Upper lobe of left lung (tissue), 6 donors: ENCODE measurements around the gene PARP12. TPM values are rescaled to one million over a fixed set of nuclear protein-coding genes. Genes with fewer than 3 reads are reported as not detected.

Source experiments
- ATAC-seq, 2 donors: fragments of 200-7000 bp; cut with Tn5 transposase; one replicate each; pipeline ENCODE4 v1.9.1; 2022; ENCODE audit warnings: mild to moderate bottlenecking in 2 of 2, moderate library complexity in 2 of 2; ENCODE audit not compliant: low FRiP score in 2 of 2
- DNase-seq, 2 donors: peaks; one replicate each; pipeline ENCODE4 v3.0.0-alpha.2; 2019 to 2020
- H3K27ac ChIP-seq, 4 donors: fragments of 200-600 bp; sonication (generic); one replicate each; pipeline ENCODE4 v1.5.1; 2016 to 2019
- H3K27me3 ChIP-seq, 4 donors: fragments of 200-600 bp; sonication (generic); one replicate each; pipeline ENCODE4 v1.5.1; 2017 to 2019
- H3K36me3 ChIP-seq, 4 donors: fragments of 200-600 bp; sonication (generic); one replicate each; pipeline ENCODE4 v1.5.1; 2016 to 2019
- H3K4me1 ChIP-seq, 4 donors: fragments of 200-600 bp; sonication (generic); one replicate each; pipeline ENCODE4 v1.5.1; 2018 to 2019
- H3K4me3 ChIP-seq, 4 donors: fragments of 200-600 bp; sonication (generic); one replicate each; pipeline ENCODE4 v1.5.1; 2017 to 2019; ENCODE audit warnings: mild to moderate bottlenecking in 2 of 4, moderate library complexity in 1 of 4
- H3K9me3 ChIP-seq, 4 donors: fragments of 200-600 bp; sonication (generic); one replicate each; pipeline ENCODE4 v1.5.1; 2018 to 2019
- EP300 ChIP-seq, 4 donors: sonication (generic); formaldehyde crosslinking; IDR thresholded peaks; one replicate each; pipeline ENCODE4 v1.5.1; 2017; ENCODE audit warnings: antibody characterized with exemption in 4 of 4, control low read depth in 2 of 4
- POLR2A ChIP-seq, 4 donors: fragments of 450-650 bp; IDR thresholded peaks; one replicate each; pipeline ENCODE4 v1.5.1; 2016 to 2017; ENCODE audit warnings: antibody characterized with exemption in 4 of 4, mild to moderate bottlenecking in 2 of 4
- POLR2AphosphoS5 ChIP-seq, 2 donors: sonication (generic); formaldehyde crosslinking; IDR thresholded peaks; one replicate each; pipeline ENCODE4 v1.5.1; 2017; ENCODE audit warnings: antibody characterized with exemption in 2 of 2
- WGBS, 2 donors: methylation state at CpG; one replicate each; pipeline ENCODE4 v1.1.5; 2017 to 2018; 5-methylcytosine and 5-hydroxymethylcytosine counted together
- total RNA-seq, 6 donors: library from RNA; depleted of rRNA in 4 of 6; stranded (reverse); fragments of >200 nt in 4 of 6; gene quantifications; one replicate each; pipeline versions ENCODE4 v1.1.0 to v1.2.1, GENCODE V29; 2016 to 2021
- TF ChIP-seq, protein P1 (sequence below), 6 experiments: fragments of 450-650 bp in 4 of 6; fragments of 200-600 bp in 2 of 6; sonication (generic) in 2 of 6; IDR thresholded peaks; one replicate each; pipeline ENCODE4 v1.5.1; 2016 to 2019; ENCODE audit warnings: antibody characterized with exemption in 6 of 6
- donor health status: DM: no; HTN: no; CAD: no; lungs with moderate emphysema.
- donor health status: DM: no; HTN: yes; CAD: no; lungs with severe emphysema.

Gene PARP12
- total RNA-seq, 6 donors from 2014 or later, result 74.8 to 151 (median 100) TPM

DNA sequence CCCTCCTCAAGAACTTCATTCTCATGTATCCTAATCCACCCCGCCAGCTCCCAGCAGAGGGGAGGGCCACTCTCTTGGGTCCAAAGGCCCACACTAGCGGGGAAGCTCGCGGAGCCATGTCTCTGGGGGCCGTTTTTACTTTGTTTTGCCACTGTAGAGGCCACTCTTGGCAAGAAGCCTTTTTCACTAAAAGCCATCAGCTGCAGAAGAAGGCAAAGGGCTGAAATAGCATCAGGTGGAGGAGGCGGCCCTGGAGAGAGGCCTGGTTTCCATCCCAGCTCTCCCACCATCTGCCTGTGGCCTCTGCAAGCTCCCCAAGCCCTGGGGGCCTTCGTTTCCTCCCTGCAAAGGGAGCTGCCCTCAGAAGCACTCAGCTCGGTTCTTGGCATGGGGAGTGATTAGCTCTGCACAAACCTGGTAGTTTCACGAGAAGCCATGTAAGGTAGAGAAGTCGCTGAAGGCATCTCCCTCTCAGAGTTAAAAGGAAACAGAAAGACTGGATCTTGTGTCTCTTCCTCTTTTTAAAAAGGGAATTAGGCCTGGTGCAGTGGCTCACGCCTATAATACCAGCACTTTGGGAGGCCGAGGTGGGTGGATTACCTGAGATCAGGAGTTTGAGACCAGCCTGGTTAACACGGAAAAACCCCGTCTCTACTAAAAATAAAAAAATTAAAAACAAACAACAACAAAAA, 70.3 kb downstream of the PARP12 start:
- Histone ChIP-seq H3K9me3 (no peaks in the 10 kb centered on the region), H3K4me1 (peaks cover 8 to 13% (median 9%) of the 10 kb centered on the region in 4 donors), H3K27me3 (no peaks in the 10 kb centered on the region), H3K4me3 (no peak overlapping the region), H3K36me3 (no peaks in the 10 kb centered on the region), H3K27ac (no peak overlapping the region)
- no peak for ATAC-seq
- 86 to 87% methylated on average over 13 to 14 of the region's 14 CpGs for WGBS, 2 donors
- TF ChIP-seq, protein P1, sequence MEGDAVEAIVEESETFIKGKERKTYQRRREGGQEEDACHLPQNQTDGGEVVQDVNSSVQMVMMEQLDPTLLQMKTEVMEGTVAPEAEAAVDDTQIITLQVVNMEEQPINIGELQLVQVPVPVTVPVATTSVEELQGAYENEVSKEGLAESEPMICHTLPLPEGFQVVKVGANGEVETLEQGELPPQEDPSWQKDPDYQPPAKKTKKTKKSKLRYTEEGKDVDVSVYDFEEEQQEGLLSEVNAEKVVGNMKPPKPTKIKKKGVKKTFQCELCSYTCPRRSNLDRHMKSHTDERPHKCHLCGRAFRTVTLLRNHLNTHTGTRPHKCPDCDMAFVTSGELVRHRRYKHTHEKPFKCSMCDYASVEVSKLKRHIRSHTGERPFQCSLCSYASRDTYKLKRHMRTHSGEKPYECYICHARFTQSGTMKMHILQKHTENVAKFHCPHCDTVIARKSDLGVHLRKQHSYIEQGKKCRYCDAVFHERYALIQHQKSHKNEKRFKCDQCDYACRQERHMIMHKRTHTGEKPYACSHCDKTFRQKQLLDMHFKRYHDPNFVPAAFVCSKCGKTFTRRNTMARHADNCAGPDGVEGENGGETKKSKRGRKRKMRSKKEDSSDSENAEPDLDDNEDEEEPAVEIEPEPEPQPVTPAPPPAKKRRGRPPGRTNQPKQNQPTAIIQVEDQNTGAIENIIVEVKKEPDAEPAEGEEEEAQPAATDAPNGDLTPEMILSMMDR (IDR thresholded peaks at IDR 0.05), result no peak
- TF ChIP-seq POLR2AphosphoS5 (IDR thresholded peaks at IDR 0.05) (no peak), POLR2A (IDR thresholded peaks at IDR 0.05) (no peak), EP300 (IDR thresholded peaks at IDR 0.05) (no peak)
- no peak for DNase-seq

DNA sequence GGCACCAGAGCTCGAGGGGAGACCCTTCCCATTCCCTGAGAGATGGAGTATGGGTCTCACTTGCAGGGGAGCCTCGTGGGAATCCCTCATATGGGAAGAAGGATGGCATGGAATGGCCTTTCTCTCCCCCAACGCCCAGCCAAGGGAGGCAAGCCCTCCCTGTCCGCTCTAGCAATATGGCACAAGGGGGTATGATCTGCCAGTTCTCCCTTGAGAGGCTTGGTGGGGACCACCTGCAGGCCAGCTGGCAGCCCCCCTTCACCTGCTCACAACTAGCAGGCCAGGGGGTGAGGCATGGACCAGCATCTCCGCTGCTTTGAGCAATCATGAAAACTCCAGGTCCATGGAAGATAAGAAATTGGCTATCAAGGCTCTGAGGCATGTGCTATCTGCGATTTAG, 70.8 kb downstream of the PARP12 start:
- Histone ChIP-seq H3K36me3 (no peaks in the 10 kb centered on the region), H3K4me3 (no peak overlapping the region), H3K9me3 (no peaks in the 10 kb centered on the region), H3K27me3 (no peaks in the 10 kb centered on the region), H3K4me1 (peaks cover 8 to 13% (median 9%) of the 10 kb centered on the region in 4 donors), H3K27ac (no peak overlapping the region)
- 87 to 90% methylated on average over 4 to 6 of the region's 6 CpGs for WGBS, 2 donors
- no peak for DNase-seq
- ATAC-seq, result no peak
- TF ChIP-seq POLR2AphosphoS5 (IDR thresholded peaks at IDR 0.05), result no peak
- TF ChIP-seq POLR2A (IDR thresholded peaks at IDR 0.05), result no peak
- no peak for TF ChIP-seq EP300 (IDR thresholded peaks at IDR 0.05)

DNA sequence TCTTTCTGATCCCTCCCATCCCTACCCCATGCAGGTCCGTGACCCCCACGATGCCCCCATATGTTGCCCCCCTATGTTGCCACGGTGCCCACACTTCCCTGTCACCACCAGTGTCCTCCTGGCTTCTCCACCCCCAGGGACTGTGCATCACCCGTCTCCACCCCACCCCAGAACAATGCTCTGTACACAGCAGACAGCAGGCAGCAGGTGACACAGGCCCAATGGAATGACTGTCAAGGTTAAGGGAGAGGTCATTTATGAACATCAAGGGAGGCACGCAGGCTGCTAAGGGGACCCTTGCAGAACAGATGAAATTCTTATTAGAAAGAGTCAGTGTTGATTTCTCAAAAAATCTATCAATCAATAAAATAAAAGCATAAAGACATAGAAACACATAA, 71.5 kb downstream of the PARP12 start:
- no peaks in the 10 kb centered on the region for H3K9me3 ChIP-seq
- DNase-seq, result no peak
- TF ChIP-seq, protein P1 (IDR thresholded peaks at IDR 0.05), result no peak
- TF ChIP-seq POLR2AphosphoS5 (IDR thresholded peaks at IDR 0.05) (no peak), EP300 (IDR thresholded peaks at IDR 0.05) (no peak), POLR2A (IDR thresholded peaks at IDR 0.05) (no peak)
- ATAC-seq, result no peak
- no peaks in the 10 kb centered on the region for H3K36me3 ChIP-seq
- no peak overlapping the region for H3K4me3 ChIP-seq
- peaks cover 8 to 13% (median 9%) of the 10 kb centered on the region in 4 donors for H3K4me1 ChIP-seq
- no peak overlapping the region for H3K27ac ChIP-seq
- 89 to 93% methylated on average over 5 of the region's 5 CpGs for WGBS, 2 donors
- no peaks in the 10 kb centered on the region for H3K27me3 ChIP-seq

DNA sequence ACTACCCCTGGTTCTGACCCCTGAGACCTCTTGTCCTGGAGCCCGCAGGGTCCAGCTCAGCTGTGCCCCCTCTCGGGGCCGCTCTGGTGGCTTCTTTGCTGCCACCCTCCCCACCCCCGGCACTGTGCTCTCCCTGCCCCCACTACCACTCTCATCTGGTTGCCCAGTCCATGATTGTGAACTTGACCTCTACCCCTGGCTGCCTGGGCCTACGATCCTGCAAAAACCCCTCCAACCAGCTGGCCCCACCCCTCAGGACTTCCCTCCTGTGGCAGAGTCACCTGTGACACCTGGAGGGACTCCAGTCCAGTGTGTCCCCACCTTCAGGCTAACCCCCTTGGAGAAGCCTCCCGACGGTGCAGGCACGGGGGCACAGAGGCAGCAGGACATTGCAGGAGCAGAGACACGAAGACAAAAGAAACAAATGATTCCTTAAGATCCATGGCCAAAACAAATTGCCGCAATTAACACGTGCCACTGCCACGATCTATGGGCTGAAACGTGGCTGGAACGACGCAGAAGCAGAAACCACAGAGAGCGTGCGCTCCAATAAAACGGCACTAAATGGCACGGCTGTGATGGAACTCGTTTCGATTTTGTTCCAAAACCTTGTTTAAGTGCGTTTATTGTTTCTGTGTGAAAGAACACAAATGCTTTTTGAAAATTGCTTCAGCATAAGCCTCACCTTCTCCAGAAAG, 72.0 kb downstream of the PARP12 start:
- Histone ChIP-seq H3K27me3 (no peaks in the 10 kb centered on the region), H3K9me3 (no peaks in the 10 kb centered on the region), H3K4me1 (peaks cover 7 to 13% (median 9%) of the 10 kb centered on the region in 4 donors), H3K4me3 (no peak overlapping the region), H3K27ac (no peak overlapping the region), H3K36me3 (no peaks in the 10 kb centered on the region)
- WGBS, 2 donors, result 95 to 96% methylated on average over 22 of the region's 22 CpGs
- TF ChIP-seq POLR2A (IDR thresholded peaks at IDR 0.05) (no peak), POLR2AphosphoS5 (IDR thresholded peaks at IDR 0.05) (no peak), EP300 (IDR thresholded peaks at IDR 0.05) (no peak)
- TF ChIP-seq, protein P1 (IDR thresholded peaks at IDR 0.05), result no peak
- ATAC-seq (no peak), DNase-seq (no peak)

DNA sequence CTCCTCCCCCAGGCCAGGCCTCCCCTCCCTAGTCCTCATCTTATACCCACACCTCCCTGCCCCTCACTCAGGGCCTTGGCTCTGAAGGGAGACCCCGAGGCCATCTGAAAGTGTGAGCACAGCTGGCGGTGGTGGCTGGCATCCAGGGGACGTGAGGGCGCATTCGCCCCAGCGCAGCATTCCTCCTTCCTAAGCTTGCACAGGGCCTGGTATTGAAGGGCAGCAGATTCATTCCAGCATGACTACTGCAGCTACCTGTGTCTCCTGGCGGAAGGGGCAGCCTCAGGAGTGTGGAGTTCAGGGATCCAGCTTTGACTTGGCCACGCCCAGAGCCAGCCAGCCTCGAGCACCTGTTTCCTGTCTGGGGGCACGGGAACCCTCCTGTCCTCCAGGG, 72.6 kb downstream of the PARP12 start:
- TF ChIP-seq, protein P1 (IDR thresholded peaks at IDR 0.05), result no peak
- no peak for TF ChIP-seq EP300 (IDR thresholded peaks at IDR 0.05)
- TF ChIP-seq POLR2AphosphoS5 (IDR thresholded peaks at IDR 0.05), result no peak
- TF ChIP-seq POLR2A (IDR thresholded peaks at IDR 0.05), result no peak
- ATAC-seq, result no peak
- Histone ChIP-seq H3K9me3 (no peaks in the 10 kb centered on the region), H3K4me1 (peaks cover 1 to 7% (median 4%) of the 10 kb centered on the region in 4 donors), H3K27ac (no peak overlapping the region), H3K36me3 (no peaks in the 10 kb centered on the region), H3K4me3 (no peak overlapping the region), H3K27me3 (no peaks in the 10 kb centered on the region)
- no peak for DNase-seq
- 77 to 92% methylated on average over 6 to 10 of the region's 10 CpGs for WGBS, 2 donors
